GM13976 (cell line): ENCODE data around the gene SQSTM1.

Experiments used
- DNase-seq: peaks from one replicate; pipeline ENCODE4 v3.0.0; 2012; ENCODE audit warnings: low spot score
- in situ Hi-C: fragments of 300-500 bp; cut with MboI; formaldehyde crosslinking; loops from one replicate; pipeline ENCODE4 v1.12.0; 2022; ENCODE audit warnings: low sequenced_read_pairs, mixed read lengths, inconsistent platforms; ENCODE audit not compliant: unreplicated experiment
- TF ChIP-seq, protein P1 (sequence below): IDR thresholded peaks from 2 replicates; pipeline ENCODE4 v1.5.1; 2012; ENCODE audit warnings: borderline replicate concordance, mild to moderate bottlenecking; ENCODE audit not compliant: insufficient read depth; ENCODE audit errors: extremely low read depth, missing control alignments, control extremely low read depth

The SQSTM1 gene

GRCh38 chr5:179827680-179828079 lies 7.0 kb downstream of the SQSTM1 start:
- in situ Hi-C loops: no loop called here
- TF ChIP-seq, protein P1, sequence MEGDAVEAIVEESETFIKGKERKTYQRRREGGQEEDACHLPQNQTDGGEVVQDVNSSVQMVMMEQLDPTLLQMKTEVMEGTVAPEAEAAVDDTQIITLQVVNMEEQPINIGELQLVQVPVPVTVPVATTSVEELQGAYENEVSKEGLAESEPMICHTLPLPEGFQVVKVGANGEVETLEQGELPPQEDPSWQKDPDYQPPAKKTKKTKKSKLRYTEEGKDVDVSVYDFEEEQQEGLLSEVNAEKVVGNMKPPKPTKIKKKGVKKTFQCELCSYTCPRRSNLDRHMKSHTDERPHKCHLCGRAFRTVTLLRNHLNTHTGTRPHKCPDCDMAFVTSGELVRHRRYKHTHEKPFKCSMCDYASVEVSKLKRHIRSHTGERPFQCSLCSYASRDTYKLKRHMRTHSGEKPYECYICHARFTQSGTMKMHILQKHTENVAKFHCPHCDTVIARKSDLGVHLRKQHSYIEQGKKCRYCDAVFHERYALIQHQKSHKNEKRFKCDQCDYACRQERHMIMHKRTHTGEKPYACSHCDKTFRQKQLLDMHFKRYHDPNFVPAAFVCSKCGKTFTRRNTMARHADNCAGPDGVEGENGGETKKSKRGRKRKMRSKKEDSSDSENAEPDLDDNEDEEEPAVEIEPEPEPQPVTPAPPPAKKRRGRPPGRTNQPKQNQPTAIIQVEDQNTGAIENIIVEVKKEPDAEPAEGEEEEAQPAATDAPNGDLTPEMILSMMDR: no peak
- peak; percentile 24 for DNase-seq

DNA sequence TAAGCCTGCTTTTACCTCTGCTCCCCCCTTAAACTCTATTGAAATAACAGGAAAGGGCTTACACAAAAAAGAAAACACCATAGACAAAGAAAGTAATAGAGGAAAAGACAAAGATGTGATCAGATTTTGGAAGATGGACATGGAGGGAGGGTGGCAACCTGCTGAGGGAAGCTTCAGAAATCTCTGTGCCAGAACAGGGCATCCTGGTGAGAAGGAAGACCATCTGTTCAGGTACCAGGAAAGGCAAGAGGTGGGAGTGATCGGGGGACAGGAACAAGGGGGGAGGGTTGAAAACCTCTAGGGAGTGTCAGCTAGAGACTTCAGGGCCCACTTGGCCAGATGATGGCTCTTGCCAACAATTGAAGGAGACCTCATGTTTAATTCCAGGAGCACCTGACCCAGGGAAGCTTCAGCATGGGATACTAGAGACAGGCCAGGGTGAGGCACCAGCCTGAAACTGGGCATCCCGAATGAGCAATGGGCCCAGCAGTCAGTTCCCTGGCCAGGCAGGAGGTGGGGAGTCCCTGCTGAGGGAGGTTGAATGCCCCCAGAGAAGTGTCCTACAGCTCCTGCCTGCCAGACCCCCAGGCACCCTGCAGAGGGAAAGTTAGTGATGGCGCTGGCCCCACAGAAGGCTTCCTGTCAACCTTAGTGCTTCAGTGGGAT lies 8.2 kb downstream of the SQSTM1 start:
- TF ChIP-seq, protein P1: no peak
- in situ Hi-C loops: no loop called here
- no peak for DNase-seq

DNA sequence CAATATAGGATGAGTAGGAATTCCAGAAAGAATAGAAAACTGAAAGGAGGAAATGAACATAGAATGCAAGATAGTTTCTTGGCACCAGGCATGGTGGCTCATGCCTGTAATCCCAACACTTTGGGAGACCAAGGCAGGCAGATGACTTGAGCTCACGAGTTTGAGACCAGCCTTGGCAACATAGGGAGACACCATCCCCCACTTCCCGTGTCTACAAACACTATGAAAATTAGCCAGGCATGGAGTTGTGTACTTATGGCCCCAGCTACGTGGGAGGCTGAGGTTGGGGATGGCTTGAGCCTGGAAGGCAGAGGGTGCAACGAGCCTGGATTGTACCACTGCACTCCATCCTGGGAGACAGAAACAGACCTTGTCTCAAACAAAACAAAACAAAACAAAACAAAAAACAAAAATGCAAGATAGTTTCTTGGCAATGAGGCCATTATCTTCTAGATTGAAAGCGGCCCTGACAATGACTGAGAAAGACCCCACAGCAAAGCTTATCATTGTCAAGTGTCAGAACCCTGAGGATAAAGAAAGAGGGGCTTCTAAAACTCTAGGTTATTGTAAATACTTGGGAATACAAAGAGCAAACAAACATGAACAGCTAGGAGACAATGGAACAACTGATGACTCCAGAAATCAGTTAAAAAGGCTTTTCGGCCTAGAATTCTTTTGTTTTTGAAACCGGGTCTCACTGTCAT lies 9.2 kb downstream of the SQSTM1 start:
- in situ Hi-C loops: no loop called here
- TF ChIP-seq, protein P1: no peak
- DNase-seq: no peak

DNA sequence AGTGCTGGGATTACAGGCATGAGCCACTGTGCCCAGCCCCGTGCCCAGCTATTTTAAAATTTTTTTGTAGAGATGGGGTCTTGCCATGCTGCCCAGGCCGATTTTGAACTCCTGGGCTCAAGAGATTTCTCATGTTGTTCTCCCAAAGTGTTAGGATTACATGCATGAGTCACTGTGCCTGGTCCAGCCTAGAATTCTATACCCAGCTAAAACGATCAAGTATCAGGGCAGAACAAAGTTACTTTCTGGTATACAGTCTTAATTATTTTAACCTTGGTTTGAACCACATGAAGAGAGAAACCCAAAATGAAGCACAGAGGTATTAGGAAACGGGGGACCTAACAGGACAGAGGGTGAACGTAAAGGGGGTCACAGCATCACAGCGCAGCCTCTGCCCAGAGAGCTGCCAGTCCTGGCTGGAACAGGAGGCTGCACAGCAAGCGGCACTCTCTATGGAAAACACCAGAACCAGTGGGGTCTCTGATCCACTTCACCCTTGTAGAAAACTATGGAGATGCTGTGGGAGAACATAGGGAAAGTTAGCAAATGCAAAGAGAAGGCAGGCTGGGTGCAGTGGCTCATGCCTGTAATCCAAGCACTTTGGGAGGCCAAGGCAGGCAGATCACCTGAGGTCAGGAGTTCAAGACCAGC lies 10.2 kb downstream of the SQSTM1 start:
- in situ Hi-C loops: no loop called here
- DNase-seq: no peak
- TF ChIP-seq, protein P1: no peak

DNA sequence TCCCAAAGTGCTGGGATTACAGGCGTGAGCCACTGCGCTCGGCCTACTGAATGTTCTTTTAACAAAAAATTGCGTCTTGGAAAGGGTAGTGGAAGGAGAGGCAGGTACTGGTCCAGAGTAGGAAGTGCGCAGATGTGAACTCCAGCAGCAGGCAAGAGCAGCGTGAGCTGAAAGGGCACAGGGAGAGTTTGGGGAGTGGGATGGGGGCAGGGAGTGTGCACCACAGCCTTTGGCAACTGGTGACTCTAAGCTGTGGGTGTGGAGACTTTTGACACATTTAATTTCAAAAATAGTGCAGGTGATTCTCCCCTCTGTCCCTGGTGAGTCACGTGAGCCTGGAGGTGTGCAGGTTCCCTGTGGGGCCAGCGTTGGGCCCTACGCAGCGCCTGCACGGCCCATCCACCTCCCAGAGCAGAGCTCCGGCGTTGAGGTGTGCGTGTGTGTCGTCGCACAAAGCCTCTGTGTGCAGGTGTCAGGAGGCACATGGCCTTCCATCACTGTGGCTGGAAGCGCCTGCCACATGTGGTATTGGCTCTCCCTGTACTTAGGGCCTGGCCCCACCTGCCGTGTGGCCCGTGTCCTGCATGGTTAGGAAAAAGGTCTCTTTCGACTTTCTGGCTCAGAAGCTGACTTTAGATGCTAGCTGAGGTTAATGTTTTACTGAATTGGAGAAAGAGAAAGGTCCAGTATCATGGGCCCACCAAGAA lies 11.5 kb downstream of the SQSTM1 start:
- in situ Hi-C loops: no loop called here
- TF ChIP-seq, protein P1: no peak
- DNase-seq: no peak

GRCh38 chr5:179833056-179833708 lies 12.5 kb downstream of the SQSTM1 start:
- in situ Hi-C loops: no loop called here
- TF ChIP-seq, protein P1: no peak
- no peak for DNase-seq
